Neural cell (in vitro differentiated cells): Measurements from ENCODE around the gene FKBP14.

ENCODE experiments used
- CTCF ChIP-seq: fragments of 450-650 bp; IDR thresholded peaks from 2 replicates; pipeline ENCODE4 v1.5.1; 2014; ENCODE audit warnings: antibody characterized with exemption, mild to moderate bottlenecking, moderate library complexity; ENCODE audit not compliant: poor library complexity, severe bottlenecking
- POLR2AphosphoS5 ChIP-seq: IDR thresholded peaks from 2 replicates; pipeline ENCODE4 v1.6.1; 2012
- RAD21 ChIP-seq: fragments of 450-650 bp; conservative IDR thresholded peaks from 2 replicates; pipeline ENCODE4 v1.6.1; 2014; ENCODE audit warnings: antibody characterized with exemption, mild to moderate bottlenecking, moderate library complexity

GRCh38 chr7:29989257-29989995 is 37.1 kb downstream of the FKBP14 start, which contains the start of gene SCRN1:
- TF ChIP-seq CTCF (peak; percentile 35), RAD21 (no peak), POLR2AphosphoS5 (peak; percentile 71)
